ENCODE measurements around the gene TSGA10. TPM values are rescaled to one million over a fixed set of nuclear protein-coding genes. Genes with fewer than 3 reads are reported as not detected.

Gene TSGA10
- total RNA-seq, 1 experiment from 2014 or later, result 6.6 TPM

- H3K4me1 ChIP-seq (ENCODE audit: control insufficient read depth in 1 of 2, insufficient read depth in 2 of 2, low read length in 2 of 2), result peaks cover 0 to 9% of the 10 kb centered on the region in 2 experiments; a peak in 1 of 4 replicates
- H3K27ac ChIP-seq (ENCODE audit: low read depth, low read length), result no peak overlapping the region
- ChIA-PET CTCF (no interaction called here), POLR2A (no interaction called here), RAD21 (ENCODE audit: low non-redundant PET in 1 of 2, low total read pairs in 2 of 2, uncharacterized antibody in 2 of 2, unreplicated experiment in 2 of 2) (no interaction called here)
- BruUV-seq (replicated peaks), result no TSS peak
- no peak overlapping the region for H2AFZ ChIP-seq (ENCODE audit: low read depth, low read length, poor library complexity, severe bottlenecking)
- TF ChIP-seq EGR1 (IDR thresholded peaks at IDR 0.05; ENCODE audit: low read depth) (no peak), ZFX (IDR thresholded peaks at IDR 0.05) (no peak), SIN3A (IDR thresholded peaks at IDR 0.05; ENCODE audit: low read depth) (no peak), SRF (IDR thresholded peaks at IDR 0.05; ENCODE audit: low read depth) (no peak), FOSL1 (IDR thresholded peaks at IDR 0.05; ENCODE audit: low read depth) (no peak), CTCF (IDR thresholded peaks at IDR 0.05 in 2 of 3, conservative IDR thresholded peaks at IDR 0.05 in 1 of 3; ENCODE audit: borderline replicate concordance in 1 of 3, insufficient read depth in 1 of 3, low read depth in 2 of 3, low read length in 2 of 3) (no peak)
- DNase-seq (ENCODE audit: low read depth, low spot score) (no peak), ATAC-seq (no peak)
- no peaks in the 10 kb centered on the region for H3K27me3 ChIP-seq (ENCODE audit: insufficient read depth, low read length)
- no peak overlapping the region for H3K9ac ChIP-seq (ENCODE audit: low read length)
- no peak overlapping the region for H3K4me2 ChIP-seq (ENCODE audit: low read length)
- H3K79me2 ChIP-seq (ENCODE audit: insufficient read depth, low read length), result no peaks in the 10 kb centered on the region
- H3K36me3 ChIP-seq (ENCODE audit: control insufficient read depth in 1 of 2, insufficient read depth in 2 of 2, low read length in 2 of 2), result no peaks in the 10 kb centered on the region
- no peak overlapping the region for H3K4me3 ChIP-seq (replicated peaks in 1 of 2; ENCODE audit: low read depth in 1 of 2, low read length in 2 of 2)
- H3K9me2 ChIP-seq (ENCODE audit: insufficient read depth), result no peaks in the 10 kb centered on the region
- intact Hi-C loops (cut with micrococcal nuclease), result no loop called here
- no peaks in the 10 kb centered on the region; the same call in 1 of the 2 replicates for H4K20me1 ChIP-seq (ENCODE audit: insufficient read depth)
- H3K9me3 ChIP-seq (ENCODE audit: control insufficient read depth in 1 of 2, insufficient read depth in 1 of 2, low read depth in 1 of 2, low read length in 2 of 2), result no peaks in the 10 kb centered on the region
Observed at GRCh38 chr2:99031481-99031880, 123.3 kb downstream of the TSGA10 start.

GRCh38 chr2:99028558-99028957 lies 126.2 kb downstream of the TSGA10 start:
- POLR2A ChIA-PET, result no interaction called here
- H3K9me3 ChIP-seq (ENCODE audit: control insufficient read depth in 1 of 2, insufficient read depth in 1 of 2, low read depth in 1 of 2, low read length in 2 of 2), result no peaks in the 10 kb centered on the region
- TF ChIP-seq REST (IDR thresholded peaks at IDR 0.05; ENCODE audit: low read depth) (peak; percentile 15; the same call in 1 of the 2 replicates), TCF7L2 (IDR thresholded peaks at IDR 0.05; ENCODE audit: borderline replicate concordance, extremely low read depth, insufficient read depth, insufficient read length) (no peak)
- no peak for ATAC-seq
- H2AFZ ChIP-seq (ENCODE audit: low read depth, low read length, poor library complexity, severe bottlenecking), result no peak overlapping the region
- peaks cover 0 to 9% of the 10 kb centered on the region in 2 experiments; a peak in 1 of 4 replicates for H3K4me1 ChIP-seq (ENCODE audit: control insufficient read depth in 1 of 2, insufficient read depth in 2 of 2, low read length in 2 of 2)
- H3K27ac ChIP-seq (ENCODE audit: low read depth, low read length), result no peak overlapping the region
- no peaks in the 10 kb centered on the region for H3K36me3 ChIP-seq (ENCODE audit: control insufficient read depth in 1 of 2, insufficient read depth in 2 of 2, low read length in 2 of 2)
- no peak overlapping the region for H3K4me3 ChIP-seq (replicated peaks in 1 of 2; ENCODE audit: low read depth in 1 of 2, low read length in 2 of 2)
- no peaks in the 10 kb centered on the region; the same call in 1 of the 2 replicates for H4K20me1 ChIP-seq (ENCODE audit: insufficient read depth)
- CTCF ChIA-PET, result no interaction called here
- H3K9ac ChIP-seq (ENCODE audit: low read length), result no peak overlapping the region
- intact Hi-C loops (cut with micrococcal nuclease), result no loop called here
- H3K27me3 ChIP-seq (ENCODE audit: insufficient read depth, low read length), result no peaks in the 10 kb centered on the region
- H3K79me2 ChIP-seq (ENCODE audit: insufficient read depth, low read length), result no peaks in the 10 kb centered on the region
- DNase-seq (ENCODE audit: low read depth, low spot score), result no peak
- RAD21 ChIA-PET (ENCODE audit: low non-redundant PET in 1 of 2, low total read pairs in 2 of 2, uncharacterized antibody in 2 of 2, unreplicated experiment in 2 of 2), result no interaction called here
- no peak overlapping the region for H3K4me2 ChIP-seq (ENCODE audit: low read length)
- no peaks in the 10 kb centered on the region for H3K9me2 ChIP-seq (ENCODE audit: insufficient read depth)
- BruUV-seq (replicated peaks), result no TSS peak

All from HCT116 (cell line).